ENCODE results near the gene RND1.

The RND1 gene

DNA sequence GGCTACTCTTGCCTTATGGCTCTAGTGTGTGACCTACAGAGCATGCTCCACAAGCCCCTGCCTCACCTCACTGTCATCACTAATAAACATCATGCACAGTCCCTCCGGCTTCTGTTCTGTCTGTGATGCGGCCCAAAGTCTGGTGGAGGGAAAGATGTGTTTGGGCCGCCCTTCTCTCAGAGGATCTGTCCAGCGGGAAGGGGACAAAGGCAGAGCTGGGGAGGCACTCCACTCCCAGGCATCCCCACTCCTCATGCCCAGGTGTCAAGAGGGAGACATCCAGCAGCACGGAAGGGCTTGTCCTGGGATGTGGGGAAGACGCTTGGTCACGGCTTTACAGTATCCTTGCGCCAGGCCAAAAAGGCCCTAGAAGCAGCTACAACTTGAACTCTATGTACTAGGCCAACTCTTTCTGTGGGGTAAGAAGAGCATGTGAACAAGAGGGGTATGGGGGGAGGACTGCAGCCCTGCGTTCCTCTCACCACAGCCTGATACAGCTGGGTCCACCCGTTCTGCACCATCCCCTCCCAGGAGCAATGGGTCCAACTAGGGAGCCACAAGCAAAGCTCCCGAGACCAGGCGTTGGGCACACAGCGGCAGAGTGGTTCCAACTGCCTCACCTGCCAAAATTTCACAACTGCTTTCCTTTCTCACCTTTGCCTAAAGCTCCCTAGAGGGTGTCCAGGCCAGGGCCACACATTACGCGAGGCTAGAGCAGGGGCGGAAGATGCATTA, 36.7 kb downstream of the RND1 start:
- no peak for FAIRE-seq
- TF ChIP-seq POU2F2 (IDR thresholded peaks at IDR 0.05; ENCODE audit: low read depth, low read length) (no peak), PAX5 (IDR thresholded peaks at IDR 0.05; ENCODE audit: insufficient read depth, low read length, severe bottlenecking) (no peak), SPI1 (IDR thresholded peaks at IDR 0.05; ENCODE audit: low read depth, low read length) (no peak), POLR2A (IDR thresholded peaks at IDR 0.05; ENCODE audit: low read depth, low read length) (no peak), POLR2AphosphoS5 (IDR thresholded peaks at IDR 0.05; ENCODE audit: low read depth, low read length) (no peak), TAF1 (IDR thresholded peaks at IDR 0.05; ENCODE audit: low read depth, low read length) (no peak)
- no peak for DNase-seq (ENCODE audit: insufficient read length, low spot score)

DNA sequence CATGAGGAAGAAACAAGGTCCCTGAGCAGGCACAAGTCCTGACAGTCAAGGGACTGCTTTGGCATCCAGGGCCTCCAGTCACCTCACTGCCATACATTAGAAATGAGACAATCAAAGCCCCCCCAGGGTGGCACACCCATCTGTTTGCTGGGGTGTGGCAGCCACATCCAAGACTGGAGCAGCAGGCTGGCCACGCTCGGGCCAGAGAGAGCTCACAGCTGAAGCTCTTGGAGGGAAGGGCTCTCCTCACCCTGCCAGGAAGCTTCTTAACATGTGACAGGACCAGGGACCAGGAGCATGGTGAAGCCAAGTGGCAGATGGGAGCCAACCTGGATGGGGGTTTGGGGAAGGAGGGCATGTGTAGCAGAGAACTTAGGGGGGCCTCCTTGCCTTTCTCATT, 37.4 kb downstream of the RND1 start:
- FAIRE-seq (no peak), DNase-seq (ENCODE audit: insufficient read length, low spot score) (no peak)
- TF ChIP-seq POLR2AphosphoS5 (IDR thresholded peaks at IDR 0.05; ENCODE audit: low read depth, low read length) (peak; percentile 31; the same call in 1 of the 2 replicates), POLR2A (IDR thresholded peaks at IDR 0.05; ENCODE audit: low read depth, low read length) (no peak), SPI1 (IDR thresholded peaks at IDR 0.05; ENCODE audit: low read depth, low read length) (no peak), PAX5 (IDR thresholded peaks at IDR 0.05; ENCODE audit: insufficient read depth, low read length, severe bottlenecking) (no peak), POU2F2 (IDR thresholded peaks at IDR 0.05; ENCODE audit: low read depth, low read length) (no peak), TAF1 (IDR thresholded peaks at IDR 0.05; ENCODE audit: low read depth, low read length) (no peak)

GRCh38 chr12:48827513-48828096, 38.1 kb downstream of the RND1 start:
- DNase-seq (ENCODE audit: insufficient read length, low spot score) (no peak), FAIRE-seq (no peak)
- TF ChIP-seq TAF1 (IDR thresholded peaks at IDR 0.05; ENCODE audit: low read depth, low read length) (no peak), POLR2AphosphoS5 (IDR thresholded peaks at IDR 0.05; ENCODE audit: low read depth, low read length) (no peak), POU2F2 (IDR thresholded peaks at IDR 0.05; ENCODE audit: low read depth, low read length) (no peak), POLR2A (IDR thresholded peaks at IDR 0.05; ENCODE audit: low read depth, low read length) (no peak), PAX5 (IDR thresholded peaks at IDR 0.05; ENCODE audit: insufficient read depth, low read length, severe bottlenecking) (no peak), SPI1 (IDR thresholded peaks at IDR 0.05; ENCODE audit: low read depth, low read length) (no peak)

GRCh38 chr12:48827026-48827425, 38.6 kb downstream of the RND1 start:
- no peak for FAIRE-seq
- no peak for TF ChIP-seq TAF1 (IDR thresholded peaks at IDR 0.05; ENCODE audit: low read depth, low read length)
- TF ChIP-seq POLR2AphosphoS5 (IDR thresholded peaks at IDR 0.05; ENCODE audit: low read depth, low read length), result no peak
- TF ChIP-seq PAX5 (IDR thresholded peaks at IDR 0.05; ENCODE audit: insufficient read depth, low read length, severe bottlenecking), result no peak
- TF ChIP-seq POU2F2 (IDR thresholded peaks at IDR 0.05; ENCODE audit: low read depth, low read length), result no peak
- no peak for TF ChIP-seq SPI1 (IDR thresholded peaks at IDR 0.05; ENCODE audit: low read depth, low read length)
- no peak for TF ChIP-seq POLR2A (IDR thresholded peaks at IDR 0.05; ENCODE audit: low read depth, low read length)
- no peak for DNase-seq (ENCODE audit: insufficient read length, low spot score)

- TF ChIP-seq TAF1 (IDR thresholded peaks at IDR 0.05; ENCODE audit: low read depth, low read length) (no peak), SPI1 (IDR thresholded peaks at IDR 0.05; ENCODE audit: low read depth, low read length) (no peak), POLR2A (IDR thresholded peaks at IDR 0.05; ENCODE audit: low read depth, low read length) (no peak), POLR2AphosphoS5 (IDR thresholded peaks at IDR 0.05; ENCODE audit: low read depth, low read length) (no peak), POU2F2 (IDR thresholded peaks at IDR 0.05; ENCODE audit: low read depth, low read length) (no peak), PAX5 (IDR thresholded peaks at IDR 0.05; ENCODE audit: insufficient read depth, low read length, severe bottlenecking) (no peak)
- DNase-seq (ENCODE audit: insufficient read length, low spot score) (no peak), FAIRE-seq (no peak)
Observed at GRCh38 chr12:48826209-48826855, 39.3 kb downstream of the RND1 start.

DNA sequence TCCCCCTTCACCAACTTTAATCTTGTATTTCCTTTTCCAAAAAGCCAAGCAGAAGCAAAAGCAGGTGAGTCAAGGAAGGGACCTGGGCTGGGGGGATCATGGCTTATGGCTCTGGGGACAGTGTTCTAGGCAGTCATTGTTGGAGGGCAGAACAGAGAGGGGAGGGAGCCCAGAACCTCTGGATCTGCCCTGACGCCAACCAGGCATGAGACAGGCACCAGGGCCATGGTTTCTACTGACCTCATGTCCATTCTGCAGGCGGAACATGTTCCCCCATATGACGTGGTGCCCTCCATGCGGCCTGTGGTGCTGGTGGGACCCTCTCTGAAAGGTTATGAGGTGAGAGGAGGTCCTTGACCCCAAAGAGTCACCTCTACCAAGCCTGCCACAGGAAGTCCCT, 40.8 kb downstream of the RND1 start:
- FAIRE-seq, result no peak
- DNase-seq (ENCODE audit: insufficient read length, low spot score), result no peak
- TF ChIP-seq POU2F2 (IDR thresholded peaks at IDR 0.05; ENCODE audit: low read depth, low read length), result no peak
- TF ChIP-seq SPI1 (IDR thresholded peaks at IDR 0.05; ENCODE audit: low read depth, low read length), result no peak
- no peak for TF ChIP-seq POLR2A (IDR thresholded peaks at IDR 0.05; ENCODE audit: low read depth, low read length)
- no peak for TF ChIP-seq PAX5 (IDR thresholded peaks at IDR 0.05; ENCODE audit: insufficient read depth, low read length, severe bottlenecking)
- TF ChIP-seq POLR2AphosphoS5 (IDR thresholded peaks at IDR 0.05; ENCODE audit: low read depth, low read length), result no peak
- no peak for TF ChIP-seq TAF1 (IDR thresholded peaks at IDR 0.05; ENCODE audit: low read depth, low read length)

GRCh38 chr12:48824112-48824511, 41.6 kb downstream of the RND1 start:
- DNase-seq (ENCODE audit: insufficient read length, low spot score), result no peak
- no peak for FAIRE-seq
- no peak for TF ChIP-seq POLR2AphosphoS5 (IDR thresholded peaks at IDR 0.05; ENCODE audit: low read depth, low read length)
- TF ChIP-seq PAX5 (IDR thresholded peaks at IDR 0.05; ENCODE audit: insufficient read depth, low read length, severe bottlenecking), result no peak
- no peak for TF ChIP-seq POLR2A (IDR thresholded peaks at IDR 0.05; ENCODE audit: low read depth, low read length)
- TF ChIP-seq POU2F2 (IDR thresholded peaks at IDR 0.05; ENCODE audit: low read depth, low read length), result no peak
- TF ChIP-seq SPI1 (IDR thresholded peaks at IDR 0.05; ENCODE audit: low read depth, low read length), result no peak
- TF ChIP-seq TAF1 (IDR thresholded peaks at IDR 0.05; ENCODE audit: low read depth, low read length), result no peak

GRCh38 chr12:48823281-48823680, 42.4 kb downstream of the RND1 start:
- no peak for FAIRE-seq
- TF ChIP-seq TAF1 (IDR thresholded peaks at IDR 0.05; ENCODE audit: low read depth, low read length), result no peak
- TF ChIP-seq POLR2AphosphoS5 (IDR thresholded peaks at IDR 0.05; ENCODE audit: low read depth, low read length), result no peak
- no peak for TF ChIP-seq POLR2A (IDR thresholded peaks at IDR 0.05; ENCODE audit: low read depth, low read length)
- no peak for TF ChIP-seq POU2F2 (IDR thresholded peaks at IDR 0.05; ENCODE audit: low read depth, low read length)
- no peak for TF ChIP-seq SPI1 (IDR thresholded peaks at IDR 0.05; ENCODE audit: low read depth, low read length)

GRCh38 chr12:48822711-48823110, 43.0 kb downstream of the RND1 start:
- DNase-seq (ENCODE audit: insufficient read length, low spot score), result no peak
- no peak for TF ChIP-seq TAF1 (IDR thresholded peaks at IDR 0.05; ENCODE audit: low read depth, low read length)
- no peak for TF ChIP-seq POU2F2 (IDR thresholded peaks at IDR 0.05; ENCODE audit: low read depth, low read length)
- no peak for TF ChIP-seq POLR2AphosphoS5 (IDR thresholded peaks at IDR 0.05; ENCODE audit: low read depth, low read length)
- TF ChIP-seq PAX5 (IDR thresholded peaks at IDR 0.05; ENCODE audit: insufficient read depth, low read length, severe bottlenecking), result no peak
- no peak for TF ChIP-seq SPI1 (IDR thresholded peaks at IDR 0.05; ENCODE audit: low read depth, low read length)
- no peak for TF ChIP-seq POLR2A (IDR thresholded peaks at IDR 0.05; ENCODE audit: low read depth, low read length)
- FAIRE-seq, result no peak

More at GRCh38 chr12:48823281-48823680, 42.4 kb downstream of the RND1 start:
- DNase-seq (ENCODE audit: insufficient read length, low spot score), result no peak

Data from GM12891 (cell line).